GM12891 (cell line): ENCODE results near the gene UBE2E2.

Experiments used
- POLR2A ChIP-seq: IDR thresholded peaks from 2 replicates; pipeline ENCODE4 v1.6.1; 2011; ENCODE audit warnings: low read depth, low read length, control low read depth
- POLR2AphosphoS5 ChIP-seq: IDR thresholded peaks from 2 replicates; pipeline ENCODE4 v1.6.1; 2011; ENCODE audit warnings: low read depth, low read length, control low read depth
- POU2F2 ChIP-seq: IDR thresholded peaks from 2 replicates; pipeline ENCODE4 v1.6.1; 2011; ENCODE audit warnings: low read depth, mild to moderate bottlenecking, control low read depth, low read length, moderate library complexity
- SPI1 ChIP-seq: IDR thresholded peaks from 2 replicates; pipeline ENCODE4 v1.6.1; 2011; ENCODE audit warnings: low read depth, low read length, control low read depth
- TAF1 ChIP-seq: IDR thresholded peaks from 2 replicates; pipeline ENCODE4 v1.6.1; 2011; ENCODE audit warnings: low read depth, low read length, control low read depth

DNA sequence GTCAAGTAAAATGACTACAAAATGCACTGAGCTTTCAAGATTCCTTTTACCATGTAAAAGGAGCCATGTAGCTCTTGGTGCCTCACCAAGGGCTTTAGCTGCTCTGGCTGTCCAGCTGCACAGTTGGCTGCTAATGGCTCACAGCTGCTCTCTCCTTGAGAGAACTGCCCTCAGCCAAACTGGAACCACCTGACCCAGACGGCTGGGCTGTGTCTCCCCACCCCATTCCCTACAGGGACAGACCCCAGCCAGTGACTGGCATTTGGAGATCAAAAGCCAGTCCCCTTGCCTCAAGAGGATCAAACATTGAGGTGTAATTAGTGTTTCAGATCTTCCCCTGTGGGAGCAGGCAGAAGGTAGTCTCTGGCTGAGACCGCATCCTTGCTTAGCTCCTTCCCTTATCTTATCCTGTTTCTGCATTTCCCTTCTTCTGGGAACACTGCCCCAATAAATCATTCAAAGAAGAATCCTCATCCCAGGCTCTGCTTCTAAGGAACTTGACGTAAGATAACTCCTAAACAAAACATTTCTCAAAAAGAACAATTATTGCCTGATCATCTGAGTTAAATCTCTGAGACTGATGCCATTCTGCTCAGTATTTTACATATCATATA, 28.6 kb upstream of the UBE2E2 start:
- no peak for TF ChIP-seq POLR2A
- TF ChIP-seq SPI1 = no peak
- TF ChIP-seq POLR2AphosphoS5 = no peak
- TF ChIP-seq TAF1 = no peak
- TF ChIP-seq POU2F2 = no peak
